ENCODE measurements around the gene STAT6. TPM values are rescaled to one million over a fixed set of nuclear protein-coding genes. Genes with fewer than 3 reads are reported as not detected.

STAT6 gene
- total and polyA plus RNA-seq, 2 of the 8 experiments (the other 6 are each of a cell fraction or from before 2014, with no cell fraction given) = 32.9 to 38.7 TPM

GRCh38 chr12:57145460-57146059 is 34.4 kb upstream of the STAT6 start:
- H4K20me1 ChIP-seq (replicated peaks in 1 of 2; ENCODE audit: control insufficient read depth in 1 of 2, insufficient read depth in 2 of 2, low read length in 2 of 2) = peaks cover 8 to 17% of the 10 kb centered on the region in 2 experiments
- WGBS, 2 experiments (ENCODE audit: extremely low coverage in 1 of 2, insufficient coverage in 1 of 2, insufficient read length in 1 of 2, insufficient replicate concordance in 2 of 2, low coverage in 1 of 2, low lambda C conversion rate in 2 of 2, missing lambda C conversion rate in 1 of 2) = 85% methylated on average over 10 of the region's 10 CpGs; no CpG with 5 or more reads in 1 of the 2 experiments
- no peak overlapping the region for H3K23ac ChIP-seq (ENCODE audit: insufficient read length)
- no peak overlapping the region for H2AFZ ChIP-seq (ENCODE audit: low read length)
- no peak overlapping the region for H2AK5ac ChIP-seq (ENCODE audit: low read depth, low read length)
- H3K79me1 ChIP-seq (ENCODE audit: low read depth, low read length) = peaks cover 2% of the 10 kb centered on the region; the same call in 1 of the 2 replicates
- CTCF ChIA-PET (ENCODE audit: partially characterized antibody) = interaction anchor here (0.9 to 6.6 kb wide), 11 partner anchors 9 to 91 kb away, joined by 3 to 58 read pairs (median 5); a partner anchor contains a TSS
- peaks cover 38 to 65% (median 51%) of the 10 kb centered on the region in 4 experiments for H3K36me3 ChIP-seq (ENCODE audit: control insufficient read depth in 2 of 4, insufficient read depth in 4 of 4, low read length in 3 of 4)
- no peaks in the 10 kb centered on the region for H3K23me2 ChIP-seq (ENCODE audit: low read depth, low read length)
- peaks cover 0 to 4% (median 0%) of the 10 kb centered on the region in 4 experiments; a peak in 1 of 7 replicates for H3K4me1 ChIP-seq (replicated peaks in 1 of 4; ENCODE audit: control insufficient read depth in 3 of 4, insufficient read depth in 4 of 4, low read length in 3 of 4)
- H3K4me3 ChIP-seq (ENCODE audit: extremely low read depth in 1 of 4, insufficient read depth in 2 of 4, low read depth in 3 of 4, low read length in 4 of 4) = no peak overlapping the region
- no peak overlapping the region for H2BK15ac ChIP-seq (ENCODE audit: low read length)
- H3K27ac ChIP-seq (ENCODE audit: low read depth, low read length) = no peak overlapping the region
- no peak overlapping the region for H2BK12ac ChIP-seq (ENCODE audit: low read depth, low read length)
- H3K4me2 ChIP-seq (ENCODE audit: insufficient read depth in 1 of 2, low read depth in 2 of 2, low read length in 2 of 2) = no peak overlapping the region
- DNase-seq (ENCODE audit: low read depth in 1 of 2, low spot score in 2 of 2) = no peak
- no peak overlapping the region for H2BK20ac ChIP-seq (ENCODE audit: low read length)
- H3K9ac ChIP-seq (replicated peaks in 1 of 4; ENCODE audit: extremely low read depth in 1 of 4, low read depth in 3 of 4, low read length in 3 of 4) = no peak overlapping the region; a peak in 1 of 7 replicates
- H3K9me3 ChIP-seq (ENCODE audit: insufficient read depth in 2 of 2, low read depth in 1 of 2, low read length in 1 of 2) = no peaks in the 10 kb centered on the region
- H2BK5ac ChIP-seq (ENCODE audit: low read depth, low read length) = no peak overlapping the region
- POLR2A ChIA-PET (ENCODE audit: partially characterized antibody) = interaction anchor here (0.6 to 5.6 kb wide), 9 partner anchors 9 to 366 kb away, joined by 3 to 62 read pairs (median 6); partner anchors contain the start of gene LRP1
- no peak for FAIRE-seq
- no peak overlapping the region for H2BK120ac ChIP-seq (replicated peaks; ENCODE audit: low read depth, low read length)
- no peak overlapping the region for H3K56ac ChIP-seq (replicated peaks; ENCODE audit: insufficient read length, low read depth, low read length)
- no peak overlapping the region for H3K14ac ChIP-seq (ENCODE audit: insufficient read length)
- H3K27me3 ChIP-seq (replicated peaks in 1 of 4; ENCODE audit: control insufficient read depth in 3 of 4, extremely low read depth in 1 of 4, insufficient read depth in 3 of 4, low read length in 3 of 4) = no peaks in the 10 kb centered on the region
- H4K91ac ChIP-seq (replicated peaks; ENCODE audit: insufficient read length, low read length) = no peak overlapping the region
- no peak overlapping the region for H3K4ac ChIP-seq (replicated peaks; ENCODE audit: insufficient read length, low read depth, low read length)
- peak overlapping the region; percentile 46; the same call in 1 of the 2 replicates for H4K8ac ChIP-seq (ENCODE audit: extremely low read depth, insufficient read depth, low read length)
- H4K5ac ChIP-seq (ENCODE audit: insufficient read length, low read depth, low read length) = no peak overlapping the region
- H3K79me2 ChIP-seq (ENCODE audit: control insufficient read depth in 1 of 2, insufficient read depth in 2 of 2, low read length in 2 of 2) = no peaks in the 10 kb centered on the region
- no peak overlapping the region for H3K18ac ChIP-seq (ENCODE audit: extremely low read depth, low read length)
- TF ChIP-seq MAFK (IDR thresholded peaks at IDR 0.05; ENCODE audit: low read depth, low read length) (no peak), NANOG (IDR thresholded peaks at IDR 0.05; ENCODE audit: insufficient read depth, low read depth, low read length, poor library complexity, severe bottlenecking) (no peak), KDM5A (IDR thresholded peaks at IDR 0.05; ENCODE audit: low read length) (no peak), POLR2AphosphoS5 (IDR thresholded peaks at IDR 0.05; ENCODE audit: low read depth, low read length) (0 out of 2 replicates have a peak, but pooled peaks have one; percentile 9)

All from H1 (cell line).